Islet of Langerhans (tissue), 1 donor: Measurements from ENCODE around the gene FYCO1.

Source experiments
- FAIRE-seq: peaks from one replicate; lab custom pipeline; 2011; peaks lifted over from hg19 to GRCh38; lab: Jason Lieb, UNC

Gene FYCO1

DNA sequence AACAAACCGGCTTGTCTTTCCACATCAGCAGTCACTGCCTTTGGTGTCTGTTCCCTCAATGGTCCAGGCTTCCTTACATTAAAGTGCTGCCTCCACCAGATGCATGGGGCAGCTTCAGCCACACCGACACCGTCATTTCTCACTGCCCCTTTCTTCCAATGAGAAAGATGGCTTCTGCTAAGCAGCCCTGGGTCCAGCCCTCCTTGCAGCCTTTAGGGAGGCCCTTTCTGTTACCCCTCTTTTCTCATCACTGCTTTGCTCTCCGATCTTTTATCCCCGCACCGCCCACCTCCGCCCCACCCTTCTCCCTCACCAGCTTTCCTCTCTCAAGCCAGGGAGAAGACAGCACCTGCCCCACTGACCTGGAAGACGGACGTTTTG lies 80.6 kb downstream of the FYCO1 start:
- no peak for FAIRE-seq

DNA sequence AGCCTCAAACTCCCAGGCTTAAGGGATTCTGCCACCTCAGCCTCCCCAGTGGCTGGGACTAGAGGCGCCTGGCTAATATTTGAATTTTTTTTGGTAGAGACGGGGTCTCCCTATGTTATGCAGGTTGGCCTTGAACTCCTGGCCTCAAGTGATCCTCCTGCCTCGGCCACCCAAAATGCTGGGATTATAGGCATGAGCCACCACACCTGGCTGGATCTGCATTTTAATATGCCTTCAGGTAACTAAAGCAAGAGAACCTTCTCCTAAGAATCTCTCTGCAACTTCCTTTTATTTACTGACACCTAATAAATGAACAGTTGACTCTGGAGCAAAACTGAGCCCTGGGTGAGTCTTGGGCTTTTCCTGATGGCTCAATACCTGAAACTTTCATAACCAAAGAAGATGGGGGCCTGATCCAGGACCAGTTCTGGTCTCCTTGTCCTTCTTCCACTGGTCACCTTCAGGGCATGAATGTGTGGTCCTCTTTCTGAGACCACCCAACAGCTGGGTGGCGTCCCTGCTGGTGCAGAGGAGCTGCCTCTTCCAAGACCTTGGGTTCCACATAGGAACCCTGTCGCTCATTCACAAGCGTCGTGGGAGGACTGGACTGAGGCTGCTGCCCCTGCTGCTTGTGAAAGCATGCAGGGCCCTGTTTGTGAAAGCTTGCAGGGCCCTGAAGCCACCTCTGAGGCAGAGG lies 81.1 kb downstream of the FYCO1 start:
- no peak for FAIRE-seq

DNA sequence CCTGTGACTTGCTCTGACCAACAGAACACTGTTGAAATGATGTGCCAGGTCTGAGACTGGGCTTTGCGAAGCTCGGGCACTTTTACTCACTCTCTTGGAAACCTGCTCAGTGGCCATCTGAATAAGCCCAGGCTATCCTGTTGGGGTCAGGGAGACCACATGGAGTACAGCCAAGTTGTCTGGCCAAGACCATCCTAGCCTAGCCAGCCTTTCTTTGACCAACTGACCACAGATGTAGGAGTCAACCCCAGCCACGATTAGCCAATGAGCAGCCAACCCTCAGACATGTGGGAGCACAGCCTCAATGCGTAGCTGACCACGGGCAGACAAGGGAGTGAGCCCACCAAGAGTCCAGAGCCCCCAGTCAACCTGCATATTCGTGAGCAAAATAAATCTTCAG lies 83.2 kb downstream of the FYCO1 start:
- no peak for FAIRE-seq

DNA sequence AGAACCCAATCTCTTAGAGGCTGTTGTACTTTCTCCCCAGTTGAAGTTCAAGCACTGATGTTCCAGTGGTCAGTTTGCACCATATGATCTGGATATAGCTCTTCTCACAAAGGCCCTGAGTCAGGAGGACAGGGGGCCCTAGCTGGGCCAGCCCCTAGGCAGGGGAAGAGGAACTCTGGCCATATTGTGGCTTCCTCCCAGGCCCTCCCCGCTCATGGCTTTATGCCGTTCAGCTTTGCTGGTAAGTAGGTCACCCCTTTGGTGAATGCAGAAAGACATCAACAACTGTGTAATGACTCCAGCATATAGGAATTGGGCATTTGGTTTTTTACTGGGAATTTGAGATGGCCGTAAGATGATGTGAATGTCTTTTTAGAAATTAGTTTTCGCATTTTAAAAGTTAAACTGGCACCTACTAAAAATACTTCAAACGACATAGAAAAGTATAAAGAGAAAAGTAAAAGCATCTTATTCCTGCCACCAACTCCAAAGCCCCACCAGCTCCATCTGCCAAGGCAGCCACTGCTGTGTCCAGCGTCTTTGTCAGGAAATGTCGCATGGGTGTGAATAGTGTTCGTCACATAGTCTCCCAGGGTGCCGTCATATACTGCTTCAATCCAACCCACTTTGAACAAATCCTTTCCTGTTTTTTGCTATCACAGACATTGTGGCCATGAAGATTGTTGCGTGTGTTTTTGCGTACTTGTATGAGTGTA lies 84.0 kb downstream of the FYCO1 start:
- FAIRE-seq, result no peak

- no peak for FAIRE-seq
These were observed 84.7 kb downstream of the FYCO1 start for GRCh38 chr3:45910892-45911291.

DNA sequence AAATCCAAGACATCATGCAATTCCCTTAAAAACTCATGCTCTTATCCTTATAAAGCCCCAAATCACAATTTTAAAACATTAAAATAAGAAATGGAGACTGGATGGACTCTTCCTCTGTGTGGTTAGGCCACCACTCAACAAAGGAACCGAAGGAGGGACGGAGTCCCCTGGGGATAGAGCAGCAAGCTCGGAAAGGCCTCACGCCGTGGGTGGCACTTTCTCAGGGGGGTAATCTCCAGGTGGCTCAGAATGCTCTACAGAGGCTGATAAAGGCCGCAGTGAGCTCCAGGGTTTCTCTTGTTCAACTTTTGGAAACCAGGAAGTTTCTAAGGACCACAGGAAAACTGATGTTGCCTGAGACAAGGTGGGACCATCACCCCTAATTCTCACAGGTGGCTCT lies 86.1 kb downstream of the FYCO1 start:
- FAIRE-seq, result no peak

DNA sequence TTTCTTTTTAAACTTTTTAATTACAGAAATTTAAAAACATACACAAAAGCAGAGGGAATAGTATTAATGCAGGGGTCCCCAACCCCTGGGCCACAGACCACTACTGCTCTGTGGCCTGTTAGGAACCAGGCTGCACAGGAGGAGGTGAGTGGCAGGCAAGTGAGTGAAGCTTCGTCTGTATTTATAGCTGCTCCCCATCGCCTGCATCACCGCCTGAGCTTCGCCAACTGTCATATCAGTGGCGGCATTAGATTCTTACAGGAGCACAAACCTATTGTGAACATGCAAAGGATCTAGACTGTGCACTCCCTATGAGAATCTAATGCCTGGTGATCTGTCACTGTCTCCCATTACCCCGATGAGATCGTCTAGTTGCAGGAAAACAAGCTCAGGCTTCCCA lies 86.9 kb downstream of the FYCO1 start:
- FAIRE-seq, result no peak

- no peak for FAIRE-seq
These were observed 87.6 kb downstream of the FYCO1 start for GRCh38 chr3:45907769-45908705.

DNA sequence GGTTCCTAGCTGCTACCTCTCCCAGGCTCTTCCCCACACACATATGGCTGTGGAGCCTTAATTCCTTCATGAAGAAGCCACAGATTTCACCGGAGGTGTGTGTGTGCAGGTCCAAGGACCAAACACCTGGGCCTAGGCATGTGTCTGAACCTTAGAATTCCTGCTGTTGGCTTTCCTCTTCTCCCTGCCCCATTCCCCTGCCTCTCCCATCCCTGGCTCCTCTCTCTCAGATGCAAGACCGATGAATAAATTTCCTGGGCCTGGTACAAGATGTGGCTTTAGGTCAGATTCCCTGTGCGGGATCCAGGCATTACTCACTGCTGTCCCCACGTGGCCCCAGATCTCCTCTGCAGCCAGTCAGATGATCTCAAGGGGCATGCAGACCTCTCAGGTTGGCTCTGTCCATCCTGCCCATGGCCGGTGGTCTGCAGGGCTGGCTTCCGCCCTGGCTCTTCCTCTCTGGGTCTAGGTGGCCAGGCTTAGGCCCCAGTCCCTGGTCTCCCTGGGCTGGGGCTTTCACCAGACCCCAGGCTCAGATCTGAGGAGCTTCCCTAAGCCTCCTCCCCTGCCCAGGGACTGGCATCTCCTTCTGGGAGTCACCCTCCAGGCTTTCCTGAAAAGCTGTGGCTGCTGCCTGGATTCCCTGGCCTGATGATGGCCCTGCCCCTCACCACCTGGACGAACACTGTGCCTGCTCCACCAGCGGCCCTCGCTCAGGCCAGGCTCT lies 88.8 kb downstream of the FYCO1 start:
- FAIRE-seq, result no peak

- FAIRE-seq, result no peak
These were observed 89.9 kb downstream of the FYCO1 start for GRCh38 chr3:45905755-45906154.

DNA sequence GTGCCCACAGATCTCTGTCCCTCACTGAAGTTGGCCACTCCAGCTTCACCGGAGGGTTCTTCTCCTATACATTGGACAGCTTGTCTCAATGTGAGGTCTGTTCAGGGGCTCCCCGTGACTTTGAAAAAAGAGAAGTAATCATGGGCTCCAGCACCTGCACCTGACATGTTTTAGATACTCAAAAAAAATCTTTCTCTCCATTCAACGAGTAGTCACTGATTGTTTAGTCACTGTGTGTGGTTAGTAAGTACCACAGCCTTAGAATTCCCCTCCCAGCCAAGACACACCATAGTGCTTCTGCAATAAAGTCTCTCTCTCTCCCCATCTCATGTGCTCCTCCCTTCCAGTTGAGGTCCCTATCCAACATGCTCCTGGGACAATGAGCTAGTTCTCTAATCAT lies 90.7 kb downstream of the FYCO1 start:
- no peak for FAIRE-seq

GRCh38 chr3:45896956-45897355 lies 98.7 kb downstream of the FYCO1 start:
- FAIRE-seq, result no peak

DNA sequence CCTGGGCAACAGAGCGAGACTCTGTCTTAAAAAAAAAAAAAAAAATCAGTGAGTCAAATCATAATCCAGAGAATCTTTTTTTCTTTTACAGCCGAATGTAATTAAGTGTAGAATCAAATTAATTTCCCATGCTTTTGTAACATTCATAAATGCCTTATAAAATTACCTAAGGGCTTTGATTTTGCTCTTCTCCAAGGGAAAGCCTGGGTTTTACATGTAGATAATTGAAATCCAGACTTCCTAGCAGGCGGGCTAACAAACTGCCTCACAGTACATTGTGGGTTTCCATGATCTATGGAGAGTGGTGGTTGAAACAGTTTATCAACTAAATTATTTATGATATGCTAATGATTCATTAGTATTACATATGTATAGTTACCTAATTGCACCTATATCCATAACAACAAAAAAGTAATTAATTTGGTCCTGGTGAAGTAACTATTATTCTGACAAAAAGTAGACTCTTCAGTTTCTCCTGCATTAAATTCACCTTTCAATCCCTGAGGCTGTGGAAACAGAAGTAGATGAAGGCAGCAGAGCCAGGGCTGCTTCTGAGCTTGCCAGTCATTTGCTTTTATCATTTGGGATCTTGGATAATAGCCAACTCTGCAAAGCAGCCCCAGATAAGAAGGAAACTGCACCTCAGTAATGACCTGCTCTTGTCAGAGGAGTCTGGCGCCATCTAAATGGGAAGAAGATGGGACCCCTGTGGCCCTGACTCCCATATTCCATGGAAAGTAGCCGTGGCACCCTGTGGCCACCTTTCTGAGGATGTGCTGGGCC lies 99.7 kb downstream of the FYCO1 start:
- FAIRE-seq, result no peak

- FAIRE-seq, result no peak
These were observed 101.6 kb downstream of the FYCO1 start for GRCh38 chr3:45894015-45894414.

- no peak for FAIRE-seq
These were observed 103.5 kb downstream of the FYCO1 start for GRCh38 chr3:45892161-45892560.

DNA sequence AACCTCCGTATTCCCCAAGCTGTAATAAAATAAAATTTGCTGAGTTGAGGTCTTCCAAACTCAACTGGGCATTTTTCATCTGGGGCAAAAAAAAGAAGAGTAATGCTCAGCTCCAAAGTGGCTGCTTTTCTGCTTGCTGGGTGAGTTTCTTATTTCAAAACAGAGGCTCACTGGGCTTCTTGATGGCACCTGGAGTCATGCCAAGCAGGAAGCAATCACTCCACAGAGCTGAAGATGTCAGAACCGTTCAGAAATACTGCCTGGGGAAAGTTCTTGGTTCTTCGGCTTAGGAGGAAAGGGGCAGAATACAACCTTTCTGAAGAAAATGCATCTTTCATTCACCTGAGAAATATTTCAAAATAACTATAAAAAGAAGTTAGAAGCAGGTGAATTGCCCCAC lies 105.2 kb downstream of the FYCO1 start:
- no peak for FAIRE-seq

DNA sequence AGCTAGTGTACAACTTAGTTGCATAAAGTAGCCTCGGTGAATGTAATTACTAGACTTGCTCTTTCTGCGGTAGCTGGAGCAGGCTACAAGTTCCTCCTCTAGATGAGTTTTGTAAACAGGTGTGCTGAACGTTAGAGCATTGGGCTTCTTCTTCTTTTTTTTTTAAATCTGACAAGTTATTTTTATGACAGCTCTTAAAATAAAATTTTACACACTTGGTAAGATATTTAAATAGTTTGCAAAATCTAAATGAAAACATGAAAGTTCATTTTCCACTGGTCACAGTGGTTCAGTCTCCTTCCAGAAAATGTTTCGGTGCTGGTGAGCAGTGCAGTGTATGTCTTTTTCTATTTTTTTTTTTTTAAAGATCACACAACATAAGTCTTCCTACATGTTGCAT lies 106.3 kb downstream of the FYCO1 start:
- FAIRE-seq, result no peak

- no peak for FAIRE-seq
These were observed 107.7 kb downstream of the FYCO1 start for GRCh38 chr3:45887759-45888511.

GRCh38 chr3:45887285-45887684 lies 108.3 kb downstream of the FYCO1 start:
- no peak for FAIRE-seq

- no peak for FAIRE-seq
These were observed 109.5 kb downstream of the FYCO1 start, which contains the start of gene CCR9 for GRCh38 chr3:45885979-45886705. Gene CCR9 (plus strand): TSS chr3:45886543. CDS start chr3:45894934, 8,391 bp downstream.
